DND-41 (cell line): ENCODE results near the gene TBX4.

Experiments
- CTCF ChIP-seq: IDR thresholded peaks from 2 replicates; pipeline ENCODE4 v1.5.1; 2012; ENCODE audit warnings: borderline replicate concordance, low read length, moderate library complexity, mild to moderate bottlenecking; ENCODE audit not compliant: poor library complexity, severe bottlenecking; ENCODE audit errors: extremely low read depth
- EZH2 ChIP-seq: IDR thresholded peaks from 3 replicates; pipeline ENCODE4 v1.6.1; 2012; ENCODE audit warnings: borderline replicate concordance, low read depth, mild to moderate bottlenecking, moderate library complexity, low read length, inconsistent platforms; ENCODE audit not compliant: severe bottlenecking

GRCh38 chr17:61519139-61519538 is 66.9 kb downstream of the TBX4 start:
- TF ChIP-seq CTCF (no peak), EZH2 (no peak)
